GM18909 (cell line): ENCODE results near the gene PGA5.
"Not testable (repeated sequence)": the region's sequence is repeated elsewhere in the genome, so short reads cannot be mapped to it uniquely, and the experiment has no call there.

Experiments
- ATAC-seq: cut with Tn5 transposase; IDR thresholded peaks from one replicate; pipeline ENCODE4 v1.9.1; 2021; ENCODE audit warnings: mild to moderate bottlenecking; ENCODE audit not compliant: unreplicated experiment, poor library complexity

Gene PGA5

DNA sequence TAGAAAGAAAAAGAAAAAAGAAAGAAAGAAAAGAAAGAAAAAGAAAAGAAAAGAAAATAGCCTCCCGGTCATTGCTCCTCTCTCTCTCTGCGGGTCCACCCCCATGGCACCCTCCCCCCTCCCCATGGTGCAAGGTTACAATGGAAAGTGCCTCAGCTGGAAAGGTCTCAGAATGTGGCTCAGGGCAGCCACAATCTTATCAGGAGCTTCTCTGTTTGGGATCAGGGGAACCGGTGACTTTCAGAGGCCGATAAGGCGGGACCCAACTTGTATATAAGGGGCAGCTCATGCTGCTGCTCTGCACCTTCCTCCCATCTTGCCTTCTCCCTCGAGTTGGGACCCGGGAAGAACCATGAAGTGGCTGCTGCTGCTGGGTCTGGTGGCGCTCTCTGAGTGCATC is at the start of gene PGA5:
Gene PGA5 (plus strand): TSS at position 301 of the 400 bp plus-strand sequence. CDS start 52 bp downstream, at position 353.
- ATAC-seq = not testable (repeated sequence)

DNA sequence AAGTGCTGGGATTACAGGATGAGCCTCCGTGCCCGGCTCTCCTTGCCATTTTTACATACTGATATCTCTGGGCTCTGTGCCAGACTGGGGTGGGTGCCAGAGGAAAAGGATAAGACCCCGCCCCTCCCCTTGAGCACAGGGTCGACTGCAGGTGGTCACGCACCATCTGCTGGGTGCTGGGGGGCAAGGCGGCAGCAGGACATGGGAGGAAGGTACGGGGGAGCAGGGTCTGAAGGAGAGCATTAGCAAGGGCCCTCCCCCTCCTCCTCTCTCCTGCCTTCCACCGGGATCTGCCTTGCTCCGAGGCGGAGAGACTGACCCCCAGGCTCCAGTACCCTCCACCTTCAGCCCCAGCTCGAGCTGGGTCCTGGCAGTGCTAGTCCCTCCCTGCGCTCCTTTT is 47.4 kb upstream of the PGA5 start:
- no peak for ATAC-seq

DNA sequence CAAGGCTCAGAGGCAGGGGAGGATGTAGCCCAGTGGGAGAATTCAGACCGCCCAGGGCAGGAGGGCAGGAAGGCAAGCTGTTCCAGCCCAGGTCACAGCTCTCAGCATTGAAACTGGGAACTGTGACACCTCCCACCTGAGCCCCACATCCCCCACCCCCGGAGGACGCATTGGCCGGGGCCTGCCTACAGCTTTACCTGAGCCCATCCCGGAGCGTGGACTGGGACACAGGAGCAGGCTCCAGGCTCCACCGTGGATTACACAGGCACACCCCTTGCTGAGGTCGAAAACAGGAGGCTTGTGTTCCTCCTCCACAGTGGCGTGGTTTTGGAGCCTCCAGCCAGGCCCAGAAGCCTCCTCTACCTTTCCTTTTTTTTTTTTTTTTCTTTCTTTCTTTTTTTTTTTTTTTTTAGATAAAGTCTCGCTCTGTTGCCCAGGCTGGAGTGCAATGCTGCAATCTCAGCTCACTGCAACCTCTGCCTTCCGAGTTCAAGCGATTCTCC is 46.8 kb upstream of the PGA5 start:
- no peak for ATAC-seq

DNA sequence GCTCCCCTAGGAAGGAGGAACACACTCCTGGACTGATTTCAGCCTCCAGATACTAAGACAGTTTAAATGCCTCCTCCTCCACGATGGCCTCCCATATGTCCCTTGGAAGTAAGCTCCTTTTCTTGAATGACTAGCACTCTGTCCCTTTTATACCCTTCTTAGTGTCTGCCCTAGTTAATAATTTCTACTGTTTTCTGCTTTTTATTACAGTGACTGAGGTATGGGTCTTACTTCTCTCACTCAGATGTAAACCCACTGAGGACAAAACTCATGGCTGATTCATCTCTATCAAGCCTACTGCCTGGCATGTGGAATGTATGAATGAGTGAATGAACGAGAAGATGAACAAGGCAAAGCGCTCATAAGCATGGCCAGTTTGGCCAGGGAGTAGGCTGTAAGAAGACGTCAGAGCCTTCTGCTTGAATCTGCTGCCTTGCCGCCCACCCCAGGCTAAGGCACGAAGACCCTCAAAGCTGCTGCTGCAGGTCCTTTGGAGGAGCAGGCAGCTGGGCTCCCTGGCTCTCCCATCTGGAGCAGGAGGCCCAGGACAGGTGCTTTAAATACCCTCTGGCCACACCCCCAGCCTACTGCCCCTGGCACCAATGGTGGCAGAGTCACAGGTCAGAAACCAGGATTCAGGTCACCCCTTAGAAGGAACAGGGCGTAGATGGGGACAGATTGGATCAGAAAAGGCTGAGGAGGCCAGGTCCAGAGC is 45.8 kb upstream of the PGA5 start:
- ATAC-seq = no peak

DNA sequence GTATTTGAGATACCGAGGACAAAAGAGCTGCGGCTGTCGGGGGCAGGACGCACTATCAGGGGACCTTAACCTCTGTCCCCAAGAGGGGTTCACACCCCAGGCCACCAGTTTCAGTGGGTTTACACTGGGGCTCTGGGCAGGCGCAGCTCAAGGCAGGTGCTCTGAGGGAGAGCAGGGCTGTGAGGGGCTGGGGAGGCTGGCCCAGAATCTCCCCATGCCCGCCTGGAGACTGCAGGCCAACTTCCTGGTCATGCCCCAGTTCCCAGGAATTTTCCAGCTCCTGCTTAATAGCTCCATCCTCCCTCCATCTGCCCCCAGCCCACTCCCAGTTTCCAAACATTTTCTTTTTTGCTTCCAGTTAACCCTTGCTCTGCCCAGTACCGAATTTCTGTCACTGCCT is 45.3 kb upstream of the PGA5 start:
- no peak for ATAC-seq

GRCh38 chr11:61198361-61198760 is 42.6 kb upstream of the PGA5 start:
- ATAC-seq = no peak

- ATAC-seq = no peak
Measured at GRCh38 chr11:61198948-61199523, 41.9 kb upstream of the PGA5 start.

DNA sequence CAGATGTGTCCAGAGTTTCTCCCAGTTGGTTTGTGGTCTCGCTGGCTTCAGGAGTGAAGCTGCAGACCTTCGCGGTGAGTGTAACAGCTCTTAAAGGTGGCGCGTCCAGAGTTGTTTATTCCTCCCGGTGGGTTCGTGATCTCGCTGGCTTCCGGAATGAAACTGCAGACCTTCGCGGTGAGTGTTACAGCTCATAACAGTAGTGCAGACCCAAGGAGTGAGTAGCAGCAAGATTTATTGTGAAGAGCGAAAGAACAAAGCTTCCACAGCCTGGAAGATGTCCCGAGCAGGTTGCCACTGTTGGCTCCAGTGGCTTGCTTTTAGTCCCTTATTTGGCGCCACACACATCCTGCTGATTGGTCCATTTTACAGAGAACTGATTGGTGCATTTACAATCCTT is 39.5 kb upstream of the PGA5 start:
- no peak for ATAC-seq

DNA sequence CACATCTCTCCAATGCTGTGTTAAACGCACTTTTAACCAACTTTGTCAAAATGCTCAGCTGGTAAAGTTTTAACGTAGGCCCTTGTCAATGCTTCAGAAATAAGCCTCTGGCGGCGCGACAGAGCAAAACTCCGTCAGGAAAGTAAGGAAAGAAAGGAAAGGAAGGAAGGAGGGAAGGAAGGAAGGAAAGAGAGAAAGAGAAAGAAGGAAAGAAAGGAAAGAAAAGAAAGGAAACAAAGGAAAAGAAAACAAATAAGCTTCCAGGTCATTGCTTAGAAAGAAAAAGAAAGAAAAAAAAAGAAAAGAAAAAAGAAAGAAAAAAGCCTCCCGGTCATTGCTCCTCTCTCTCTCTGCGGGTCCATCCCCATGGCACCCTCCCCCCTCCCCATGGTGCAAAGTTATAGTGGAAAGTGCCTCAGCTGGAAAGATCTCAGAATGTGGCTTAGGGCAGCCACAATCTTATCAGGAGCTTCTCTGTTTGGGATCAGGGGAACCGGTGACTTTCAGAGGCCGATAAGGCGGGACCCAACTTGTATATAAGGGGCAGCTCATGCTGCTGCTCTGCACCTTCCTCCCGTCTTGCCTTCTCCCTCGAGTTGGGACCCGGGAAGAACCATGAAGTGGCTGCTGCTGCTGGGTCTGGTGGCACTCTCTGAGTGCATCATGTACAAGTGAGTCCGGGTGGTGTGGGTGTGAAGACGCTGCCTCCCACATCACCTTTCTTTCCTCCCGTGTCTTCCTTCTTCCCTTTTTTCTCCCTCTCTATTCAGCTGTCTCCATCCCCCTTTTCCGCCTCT is 37.8 kb upstream of the PGA5 start, which contains the start of gene PGA3:
Gene PGA3 (plus strand): TSS at position 566 of the 797 bp plus-strand sequence. CDS start 50 bp downstream, at position 616.
- not testable (repeated sequence) for ATAC-seq

DNA sequence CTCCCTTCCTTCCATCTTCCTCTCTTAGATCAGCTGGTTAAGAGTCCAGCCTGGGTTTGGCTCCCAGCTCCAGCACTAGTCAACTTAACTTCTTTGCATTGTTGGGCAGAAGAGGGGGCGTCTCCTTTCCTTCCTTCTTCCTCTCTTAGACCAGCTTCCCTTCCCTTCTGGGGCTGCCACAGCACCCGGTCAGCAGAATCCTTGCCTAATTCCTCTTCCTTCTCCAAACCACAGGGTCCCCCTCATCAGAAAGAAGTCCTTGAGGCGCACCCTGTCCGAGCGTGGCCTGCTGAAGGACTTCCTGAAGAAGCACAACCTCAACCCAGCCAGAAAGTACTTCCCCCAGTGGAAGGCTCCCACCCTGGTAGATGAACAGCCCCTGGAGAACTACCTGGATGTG is 37.1 kb upstream of the PGA5 start:
- not testable (repeated sequence) for ATAC-seq

- not testable (repeated sequence) for ATAC-seq
Measured at GRCh38 chr11:61204502-61205059, 36.4 kb upstream of the PGA5 start.

DNA sequence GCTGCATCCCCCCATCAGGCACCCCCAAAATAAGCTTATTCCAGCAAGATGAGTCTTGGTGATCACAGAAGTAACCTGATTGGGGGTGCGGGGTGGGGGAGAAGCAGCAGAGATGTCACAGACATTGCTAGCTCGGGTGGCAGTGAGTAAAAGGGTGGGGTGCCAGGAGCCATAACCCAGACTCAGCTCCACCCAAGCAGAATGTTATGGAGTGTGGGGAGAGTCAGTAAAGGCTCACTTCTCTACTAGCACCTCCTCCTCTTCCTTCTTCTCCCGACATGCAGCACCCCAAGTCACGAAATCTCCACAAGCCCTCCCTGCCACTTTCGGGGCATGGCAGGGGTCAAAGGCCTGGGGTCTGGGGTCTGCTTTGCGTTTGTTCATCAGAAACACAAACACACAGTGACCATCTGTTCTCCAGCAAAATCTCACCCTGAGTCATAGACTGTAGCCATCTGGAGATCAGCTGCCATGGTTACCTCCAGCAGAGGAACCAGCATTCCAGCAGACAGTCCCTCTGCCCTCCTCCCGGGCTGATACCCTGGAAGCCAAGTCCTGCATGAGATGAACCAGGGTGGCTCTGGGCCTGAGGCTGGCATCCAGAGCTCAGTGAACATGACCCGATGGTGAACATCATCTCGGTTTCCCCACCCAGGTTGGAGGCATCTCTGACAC is 33.2 kb upstream of the PGA5 start:
- not testable (repeated sequence) for ATAC-seq

DNA sequence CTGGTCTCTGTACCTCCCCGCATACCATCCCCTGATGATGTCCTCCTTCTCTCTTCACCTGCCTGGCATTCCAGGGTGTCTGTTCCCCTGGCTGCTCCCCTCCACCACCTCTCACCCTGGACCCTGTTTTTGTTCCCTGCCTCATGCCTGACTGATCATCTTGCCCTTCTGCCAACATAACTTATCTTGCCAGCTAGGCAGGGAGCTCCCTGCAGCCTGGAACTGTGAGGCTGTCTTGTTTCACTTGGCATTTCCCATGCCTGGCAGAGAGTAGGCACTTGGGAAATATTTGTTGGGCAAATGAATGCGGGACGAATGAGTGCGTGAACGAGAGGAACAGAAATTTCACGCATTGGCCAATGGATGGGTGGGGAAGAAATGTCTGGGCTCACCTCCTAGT is 30.3 kb upstream of the PGA5 start:
- ATAC-seq = not testable (repeated sequence)

DNA sequence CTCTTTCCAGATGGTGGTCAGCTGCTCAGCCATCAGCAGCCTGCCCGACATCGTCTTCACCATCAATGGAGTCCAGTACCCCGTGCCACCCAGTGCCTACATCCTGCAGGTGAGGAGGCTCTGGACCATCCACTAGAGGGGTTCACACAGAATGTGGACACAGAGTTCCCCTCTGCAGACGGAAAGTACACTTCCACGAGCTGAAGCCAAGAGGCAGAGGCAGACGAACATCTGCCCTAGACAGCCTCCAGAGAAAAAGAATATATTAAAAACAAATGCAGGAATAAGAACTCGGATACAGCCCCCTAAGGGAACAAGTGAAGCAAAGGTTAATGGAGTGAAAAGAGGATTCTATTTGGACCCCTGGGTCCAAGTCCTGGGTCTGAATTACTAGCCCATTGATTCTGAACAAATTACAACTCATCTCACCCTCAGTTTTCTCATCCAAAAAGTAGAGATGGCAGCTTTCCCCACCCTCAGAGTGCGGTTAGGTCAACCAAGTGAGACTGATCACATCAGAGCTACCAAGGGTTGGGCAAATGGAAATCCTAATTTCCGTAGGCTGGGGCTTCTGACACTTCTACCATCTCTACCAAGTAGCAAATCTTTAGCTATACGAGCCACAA is 29.5 kb upstream of the PGA5 start:
- ATAC-seq = not testable (repeated sequence)

DNA sequence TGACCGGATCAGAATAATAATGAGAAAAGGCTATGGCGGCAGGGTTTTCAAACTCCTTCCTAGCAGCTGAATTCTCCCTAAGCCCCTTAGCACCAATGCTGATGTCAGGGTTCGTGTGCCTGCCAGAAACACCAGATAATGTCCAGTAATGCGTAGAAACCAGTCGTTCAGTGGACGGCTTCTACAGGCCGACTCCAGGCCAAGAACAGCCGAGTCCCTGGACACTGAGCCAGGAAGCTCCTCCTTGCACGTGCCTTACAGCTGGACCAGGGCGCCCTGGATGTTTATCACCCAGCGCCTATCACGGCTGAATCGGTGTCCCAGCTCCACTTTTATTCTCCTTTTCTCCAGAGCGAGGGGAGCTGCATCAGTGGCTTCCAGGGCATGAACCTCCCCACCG is 28.8 kb upstream of the PGA5 start:
- not testable (repeated sequence) for ATAC-seq

GRCh38 chr11:61213711-61214324 is 27.2 kb upstream of the PGA5 start:
- not testable (repeated sequence) for ATAC-seq

DNA sequence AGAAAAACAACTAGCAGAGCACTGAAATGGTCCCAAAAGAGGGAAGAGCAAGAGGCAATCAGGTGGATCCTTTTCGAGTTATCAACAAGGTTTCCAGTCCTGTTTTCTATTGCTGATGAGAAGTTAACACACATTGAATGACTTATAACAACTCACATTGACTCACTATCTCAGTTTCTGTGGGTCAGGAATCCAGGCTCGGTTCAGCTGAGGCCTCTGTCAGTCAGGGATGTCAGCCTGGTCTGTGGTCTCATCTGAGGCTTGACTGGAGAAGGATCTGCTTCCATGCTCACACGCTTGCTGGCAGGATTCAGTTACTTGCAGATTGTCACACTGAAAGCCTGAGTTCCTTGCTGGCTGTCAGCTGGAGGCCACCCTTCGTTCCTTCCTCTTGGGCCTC is 22.7 kb upstream of the PGA5 start:
- ATAC-seq = not testable (repeated sequence)

DNA sequence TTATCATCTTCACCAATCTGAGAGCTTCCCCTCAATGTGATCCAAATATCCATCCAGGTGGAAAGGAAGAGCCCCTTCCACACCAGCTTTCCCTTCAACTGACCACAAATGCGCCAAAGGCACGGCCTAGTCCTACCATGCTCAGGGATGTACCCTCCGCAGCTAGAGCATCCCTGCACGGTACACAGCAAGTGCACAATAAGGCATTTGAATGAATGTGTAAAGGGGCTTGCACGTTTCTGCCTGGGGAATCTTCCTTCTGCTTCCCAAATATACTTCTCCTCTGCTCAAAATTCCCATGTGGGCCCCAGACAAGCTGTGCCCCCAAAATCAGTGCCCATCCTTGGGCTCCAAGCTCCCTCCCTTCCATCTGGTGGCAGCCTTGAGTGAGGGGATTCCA is 22.0 kb upstream of the PGA5 start:
- not testable (repeated sequence) for ATAC-seq

DNA sequence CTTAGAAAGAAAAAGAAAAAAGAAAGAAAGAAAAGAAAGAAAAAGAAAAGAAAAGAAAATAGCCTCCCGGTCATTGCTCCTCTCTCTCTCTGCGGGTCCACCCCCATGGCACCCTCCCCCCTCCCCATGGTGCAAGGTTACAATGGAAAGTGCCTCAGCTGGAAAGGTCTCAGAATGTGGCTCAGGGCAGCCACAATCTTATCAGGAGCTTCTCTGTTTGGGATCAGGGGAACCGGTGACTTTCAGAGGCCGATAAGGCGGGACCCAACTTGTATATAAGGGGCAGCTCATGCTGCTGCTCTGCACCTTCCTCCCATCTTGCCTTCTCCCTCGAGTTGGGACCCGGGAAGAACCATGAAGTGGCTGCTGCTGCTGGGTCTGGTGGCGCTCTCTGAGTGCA is 18.9 kb upstream of the PGA5 start, which contains the start of gene PGA4:
Gene PGA4 (plus strand): TSS at position 301 of the 400 bp plus-strand sequence. CDS start 54 bp downstream, at position 355.
- ATAC-seq = not testable (repeated sequence)
